ENCODE data around the gene LEMD3.

GRCh38 chr12:65220761-65221160 is 51.4 kb downstream of the LEMD3 start:
- TF ChIP-seq, protein P1, sequence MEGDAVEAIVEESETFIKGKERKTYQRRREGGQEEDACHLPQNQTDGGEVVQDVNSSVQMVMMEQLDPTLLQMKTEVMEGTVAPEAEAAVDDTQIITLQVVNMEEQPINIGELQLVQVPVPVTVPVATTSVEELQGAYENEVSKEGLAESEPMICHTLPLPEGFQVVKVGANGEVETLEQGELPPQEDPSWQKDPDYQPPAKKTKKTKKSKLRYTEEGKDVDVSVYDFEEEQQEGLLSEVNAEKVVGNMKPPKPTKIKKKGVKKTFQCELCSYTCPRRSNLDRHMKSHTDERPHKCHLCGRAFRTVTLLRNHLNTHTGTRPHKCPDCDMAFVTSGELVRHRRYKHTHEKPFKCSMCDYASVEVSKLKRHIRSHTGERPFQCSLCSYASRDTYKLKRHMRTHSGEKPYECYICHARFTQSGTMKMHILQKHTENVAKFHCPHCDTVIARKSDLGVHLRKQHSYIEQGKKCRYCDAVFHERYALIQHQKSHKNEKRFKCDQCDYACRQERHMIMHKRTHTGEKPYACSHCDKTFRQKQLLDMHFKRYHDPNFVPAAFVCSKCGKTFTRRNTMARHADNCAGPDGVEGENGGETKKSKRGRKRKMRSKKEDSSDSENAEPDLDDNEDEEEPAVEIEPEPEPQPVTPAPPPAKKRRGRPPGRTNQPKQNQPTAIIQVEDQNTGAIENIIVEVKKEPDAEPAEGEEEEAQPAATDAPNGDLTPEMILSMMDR (IDR thresholded peaks at IDR 0.05; ENCODE audit: low read depth, low read length, poor library complexity, severe bottlenecking), result no peak
- TF ChIP-seq EZH2phosphoT487 (IDR thresholded peaks at IDR 0.05; ENCODE audit: borderline replicate concordance, low read length), result no peak

Measured in DOHH2 (cell line).